Ammon's horn (tissue), 1 donor: Measurements from ENCODE around the gene DLG2.
"Not testable (repeated sequence)": the region's sequence is repeated elsewhere in the genome, so short reads cannot be mapped to it uniquely, and the experiment has no call there.

ENCODE experiments used
- DNase-seq: peaks from one replicate; pipeline ENCODE4 v3.0.0-alpha.2; 2016; ENCODE audit warnings: low spot score

DLG2 gene

GRCh38 chr11:83455356-83455755, 2171.8 kb downstream of the DLG2 start:
- no peak for DNase-seq

GRCh38 chr11:83454674-83455073, 2172.5 kb downstream of the DLG2 start:
- no peak for DNase-seq

- DNase-seq = no peak
Observed at GRCh38 chr11:83449338-83449913, 2177.7 kb downstream of the DLG2 start.

- DNase-seq = no peak
Observed at GRCh38 chr11:83448686-83449085, 2178.5 kb downstream of the DLG2 start.

- not testable (repeated sequence) for DNase-seq
Observed at GRCh38 chr11:83443880-83444279, 2183.3 kb downstream of the DLG2 start.

GRCh38 chr11:83441601-83442000, 2185.5 kb downstream of the DLG2 start:
- DNase-seq = no peak

GRCh38 chr11:83441171-83441570, 2186.0 kb downstream of the DLG2 start:
- no peak for DNase-seq

GRCh38 chr11:83438438-83438837, 2188.7 kb downstream of the DLG2 start:
- DNase-seq = peak; percentile 54

- peak; percentile 42 for DNase-seq
Observed at GRCh38 chr11:83437939-83438338, 2189.2 kb downstream of the DLG2 start.

- no peak for DNase-seq
Observed at GRCh38 chr11:83436855-83437254, 2190.3 kb downstream of the DLG2 start.

GRCh38 chr11:83434812-83435211, 2192.3 kb downstream of the DLG2 start:
- DNase-seq = not testable (repeated sequence)

GRCh38 chr11:83427943-83428342, 2199.2 kb downstream of the DLG2 start:
- no peak for DNase-seq

- no peak for DNase-seq
Observed at GRCh38 chr11:83427501-83427900, 2199.6 kb downstream of the DLG2 start.

GRCh38 chr11:83425137-83425466, 2202.0 kb downstream of the DLG2 start:
- DNase-seq = no peak

GRCh38 chr11:83424376-83425136, 2202.6 kb downstream of the DLG2 start:
- DNase-seq = no peak

- not testable (repeated sequence) for DNase-seq
Observed at GRCh38 chr11:83422641-83423040, 2204.5 kb downstream of the DLG2 start.

GRCh38 chr11:83410605-83411565, 2216.3 kb downstream of the DLG2 start:
- no peak for DNase-seq

- DNase-seq = peak; percentile 36
Observed at GRCh38 chr11:83409891-83410290, 2217.3 kb downstream of the DLG2 start.

- no peak for DNase-seq
Observed at GRCh38 chr11:83409476-83409875, 2217.7 kb downstream of the DLG2 start.

- DNase-seq = no peak
Observed at GRCh38 chr11:83408946-83409345, 2218.2 kb downstream of the DLG2 start.
